ENCODE results near the gene LHX5.

Gene LHX5

GRCh38 chr12:113414519-113415038, 57.1 kb downstream of the LHX5 start:
- DNase-seq (ENCODE audit: low read depth in 3 of 3): no peak

GRCh38 chr12:113413488-113413939, 58.2 kb downstream of the LHX5 start:
- no peak for DNase-seq (ENCODE audit: low read depth in 3 of 3)
